Endodermal cell (in vitro differentiated cells): Measurements from ENCODE around the gene CCL21. TPM values are rescaled to one million over a fixed set of nuclear protein-coding genes. Genes with fewer than 3 reads are reported as not detected.

Experiments used
- DNase-seq: peaks from one replicate; pipeline ENCODE4 v3.0.0-alpha.2; 2017
- H3K27ac ChIP-seq: 2 replicates; pipeline ENCODE4 v1.5.1; 2013; ENCODE audit warnings: mild to moderate bottlenecking, low read depth, low read length, moderate library complexity
- H3K27me3 ChIP-seq: 2 replicates; pipeline ENCODE4 v1.6.1; 2013; ENCODE audit warnings: mild to moderate bottlenecking, low read length, moderate library complexity; ENCODE audit not compliant: insufficient read depth, control insufficient read depth, poor library complexity, severe bottlenecking
- H3K36me3 ChIP-seq: 2 replicates; pipeline ENCODE4 v1.7.0; 2013; ENCODE audit warnings: mild to moderate bottlenecking, low read length, moderate library complexity; ENCODE audit not compliant: control insufficient read depth, insufficient read depth
- H3K4me1 ChIP-seq: one replicate; pipeline ENCODE4 v1.7.0; 2013; ENCODE audit warnings: low read length; ENCODE audit not compliant: control insufficient read depth, insufficient read depth
- H3K4me3 ChIP-seq: 2 replicates; pipeline ENCODE4 v1.5.1; 2013; ENCODE audit warnings: mild to moderate bottlenecking, low read length, moderate library complexity
- H3K9ac ChIP-seq: 2 replicates; pipeline ENCODE4 v1.6.1; 2013; ENCODE audit warnings: mild to moderate bottlenecking, low read length, moderate library complexity; ENCODE audit not compliant: poor library complexity, severe bottlenecking; ENCODE audit errors: extremely low read depth
- H3K9me3 ChIP-seq: 2 replicates; pipeline ENCODE4 v1.6.1; 2013; ENCODE audit warnings: mild to moderate bottlenecking, low read length, moderate library complexity; ENCODE audit not compliant: control insufficient read depth
- H3K27ac Mint-ChIP-seq: 2 replicates; pipeline ENCODE4 v1.8.0; 2020; ENCODE audit warnings: mixed read lengths
- H3K27me3 Mint-ChIP-seq: 2 replicates; pipeline ENCODE4 v1.8.0; 2021; ENCODE audit warnings: mild to moderate bottlenecking, mixed read lengths; ENCODE audit not compliant: insufficient read depth
- H3K36me3 Mint-ChIP-seq: 2 replicates; pipeline ENCODE4 v1.8.0; 2020; ENCODE audit warnings: low read depth, mixed read lengths
- H3K4me1 Mint-ChIP-seq: 2 replicates; pipeline ENCODE4 v1.8.0; 2020; ENCODE audit warnings: mixed read lengths
- H3K4me3 Mint-ChIP-seq: 2 replicates; pipeline ENCODE4 v1.8.0; 2020; ENCODE audit warnings: mild to moderate bottlenecking, moderate library complexity, mixed read lengths
- H3K9me3 Mint-ChIP-seq: 2 replicates; pipeline ENCODE4 v1.8.0; 2020; ENCODE audit warnings: mild to moderate bottlenecking, mixed read lengths
- WGBS, 2 experiments: methylation state at CpG; one replicate each; pipeline versions ENCODE4 v1.1.5 to v1.1.7; 2013; ENCODE audit warnings: missing lambda C conversion rate in 2 of 2, mixed read lengths in 1 of 2; ENCODE audit not compliant: insufficient coverage in 1 of 2, insufficient read length in 1 of 2; 5-methylcytosine and 5-hydroxymethylcytosine counted together
- total RNA-seq, 2 donors: library from RNA; stranded (reverse); fragmentation: NEBNext Ultra II Directional in 1 of 2; extraction: Animal tissue kit (Norgen Biotek cat#: 25700) in 1 of 2; gene quantifications; 2 replicates in 1 of 2; 3 replicates in 1 of 2; pipeline ENCODE4 v1.2.1, GENCODE V29; 2021
- TF ChIP-seq, protein P1 (sequence below): fragments of 200-600 bp; sonication (generic); conservative IDR thresholded peaks from 2 replicates; pipeline ENCODE4 v1.5.0; 2021; ENCODE audit warnings: antibody characterized with exemption, mild to moderate bottlenecking

The CCL21 gene
- total RNA-seq, 2 donors from 2014 or later: not detected

DNA sequence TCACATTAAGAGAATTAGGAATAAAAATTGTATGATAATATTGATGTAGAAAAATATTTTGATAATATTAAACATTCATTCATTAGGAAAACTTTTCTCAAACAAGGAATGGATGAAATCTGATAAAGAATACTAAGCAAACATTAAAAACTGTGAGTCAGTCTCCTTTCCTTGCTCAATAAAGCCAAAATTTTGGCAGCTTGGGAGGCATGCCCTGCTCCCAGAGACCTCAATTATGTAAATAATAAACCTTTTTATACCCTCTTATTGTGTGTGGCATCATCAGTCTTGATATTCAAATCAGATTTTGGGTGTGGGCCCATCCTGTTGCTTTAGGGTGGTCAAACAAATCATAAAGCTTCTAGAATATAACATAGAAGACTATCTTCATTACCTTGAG lies 36.6 kb upstream of the CCL21 start:
- H3K9ac ChIP-seq: no peak overlapping the region

DNA sequence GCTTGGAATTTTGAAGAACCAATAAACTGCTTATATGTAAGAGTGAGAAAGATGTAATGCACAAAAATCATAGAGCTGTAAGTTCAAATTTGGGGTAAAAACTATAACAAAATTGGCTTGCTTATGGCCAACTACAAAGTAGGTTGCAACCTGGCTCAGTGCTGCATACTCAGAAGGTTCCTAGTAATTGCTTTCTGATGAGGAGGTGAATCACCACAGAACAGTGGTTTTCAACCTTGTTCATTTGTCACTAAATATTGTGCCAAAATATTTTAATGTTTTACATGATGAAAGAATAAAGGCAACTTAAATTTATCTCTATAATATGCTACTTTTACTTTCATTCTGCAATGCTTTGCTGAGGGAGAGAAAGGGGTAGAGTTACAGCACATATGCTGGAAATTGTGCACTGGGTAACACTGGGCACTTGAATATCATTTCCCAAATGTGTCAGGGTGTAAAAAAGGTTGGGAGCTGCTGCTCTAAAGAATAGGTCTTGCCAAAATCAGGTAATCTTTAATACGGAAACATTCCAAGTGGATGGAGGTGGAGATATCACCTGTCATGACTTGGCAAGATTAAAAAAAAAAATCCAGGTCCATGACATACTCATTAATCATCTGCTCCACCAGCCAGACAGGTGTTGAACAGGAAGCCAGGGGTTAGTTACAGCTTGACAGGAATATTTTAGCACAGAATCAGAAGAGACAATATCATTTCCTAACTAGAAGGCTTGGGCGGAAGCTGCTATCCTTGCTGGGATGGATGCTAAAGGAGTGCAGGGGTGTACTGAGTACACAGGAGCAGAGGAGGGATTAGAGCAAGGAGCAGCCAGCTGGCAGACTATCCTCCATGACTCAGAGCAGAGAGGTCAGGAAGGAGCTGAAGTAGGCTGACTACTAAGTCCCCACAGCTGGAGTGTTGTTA lies 34.6 kb upstream of the CCL21 start:
- no peaks in the 10 kb centered on the region for H3K36me3 Mint-ChIP-seq
- no peaks in the 10 kb centered on the region for H3K4me1 Mint-ChIP-seq
- H3K27me3 Mint-ChIP-seq: peaks cover 17% of the 10 kb centered on the region
- Histone ChIP-seq H3K36me3 (no peaks in the 10 kb centered on the region), H3K4me3 (no peak overlapping the region), H3K9ac (no peak overlapping the region), H3K27me3 (no peaks in the 10 kb centered on the region), H3K9me3 (peaks cover 8% of the 10 kb centered on the region), H3K4me1 (no peaks in the 10 kb centered on the region), H3K27ac (no peak overlapping the region)
- DNase-seq: no peak
- peaks cover 2% of the 10 kb centered on the region for H3K9me3 Mint-ChIP-seq
- H3K27ac Mint-ChIP-seq: no peak overlapping the region
- 94 to 100% methylated on average over 1 to 2 of the region's 2 CpGs for WGBS, 2 experiments
- TF ChIP-seq, protein P1, sequence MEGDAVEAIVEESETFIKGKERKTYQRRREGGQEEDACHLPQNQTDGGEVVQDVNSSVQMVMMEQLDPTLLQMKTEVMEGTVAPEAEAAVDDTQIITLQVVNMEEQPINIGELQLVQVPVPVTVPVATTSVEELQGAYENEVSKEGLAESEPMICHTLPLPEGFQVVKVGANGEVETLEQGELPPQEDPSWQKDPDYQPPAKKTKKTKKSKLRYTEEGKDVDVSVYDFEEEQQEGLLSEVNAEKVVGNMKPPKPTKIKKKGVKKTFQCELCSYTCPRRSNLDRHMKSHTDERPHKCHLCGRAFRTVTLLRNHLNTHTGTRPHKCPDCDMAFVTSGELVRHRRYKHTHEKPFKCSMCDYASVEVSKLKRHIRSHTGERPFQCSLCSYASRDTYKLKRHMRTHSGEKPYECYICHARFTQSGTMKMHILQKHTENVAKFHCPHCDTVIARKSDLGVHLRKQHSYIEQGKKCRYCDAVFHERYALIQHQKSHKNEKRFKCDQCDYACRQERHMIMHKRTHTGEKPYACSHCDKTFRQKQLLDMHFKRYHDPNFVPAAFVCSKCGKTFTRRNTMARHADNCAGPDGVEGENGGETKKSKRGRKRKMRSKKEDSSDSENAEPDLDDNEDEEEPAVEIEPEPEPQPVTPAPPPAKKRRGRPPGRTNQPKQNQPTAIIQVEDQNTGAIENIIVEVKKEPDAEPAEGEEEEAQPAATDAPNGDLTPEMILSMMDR: no peak
- H3K4me3 Mint-ChIP-seq: no peak overlapping the region

More for the DNA sequence above, 36.6 kb upstream of the CCL21 start:
- H3K4me1 ChIP-seq: no peaks in the 10 kb centered on the region
- Mint-ChIP-seq H3K4me1 (no peaks in the 10 kb centered on the region), H3K36me3 (no peaks in the 10 kb centered on the region), H3K27ac (no peak overlapping the region), H3K27me3 (peaks cover 22% of the 10 kb centered on the region), H3K4me3 (no peak overlapping the region), H3K9me3 (no peaks in the 10 kb centered on the region)
- no peak overlapping the region for H3K27ac ChIP-seq
- H3K36me3 ChIP-seq: no peaks in the 10 kb centered on the region
- TF ChIP-seq, protein P1: no peak
- no peaks in the 10 kb centered on the region for H3K27me3 ChIP-seq
- DNase-seq: no peak
- H3K4me3 ChIP-seq: no peak overlapping the region
- H3K9me3 ChIP-seq: peaks cover 8% of the 10 kb centered on the region

DNA sequence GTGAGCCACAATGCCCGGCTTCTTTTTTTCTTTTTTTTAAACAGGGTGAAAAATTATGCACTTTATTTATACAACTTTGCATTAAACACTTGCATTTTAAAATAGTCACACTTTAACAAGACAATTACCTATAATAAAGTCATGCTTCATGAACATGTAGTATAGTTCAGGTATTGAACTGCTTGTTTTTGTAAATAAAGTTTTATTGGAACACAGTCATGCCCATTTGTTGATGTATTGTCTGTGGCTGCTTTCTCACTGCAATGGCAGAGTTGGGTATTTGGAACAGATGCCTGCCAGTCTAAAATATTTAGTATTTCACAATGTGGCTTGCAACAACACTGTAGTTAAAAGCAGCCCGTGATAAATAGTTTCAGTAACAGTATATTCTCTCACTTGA lies 32.8 kb upstream of the CCL21 start:
- Histone ChIP-seq H3K27ac (no peak overlapping the region), H3K27me3 (no peaks in the 10 kb centered on the region), H3K9me3 (peaks cover 7% of the 10 kb centered on the region), H3K4me3 (no peak overlapping the region), H3K4me1 (no peaks in the 10 kb centered on the region), H3K9ac (no peak overlapping the region), H3K36me3 (no peaks in the 10 kb centered on the region)
- Mint-ChIP-seq H3K27me3 (peaks cover 13% of the 10 kb centered on the region), H3K36me3 (no peaks in the 10 kb centered on the region), H3K4me3 (no peak overlapping the region), H3K4me1 (no peaks in the 10 kb centered on the region), H3K9me3 (peaks cover 3% of the 10 kb centered on the region), H3K27ac (no peak overlapping the region)
- DNase-seq: no peak
- TF ChIP-seq, protein P1: no peak
- WGBS, 2 experiments: 88% methylated on average over 2 of the region's 2 CpGs; no CpG with 5 or more reads in 1 of the 2 experiments
